Hepatocyte (in vitro differentiated cells): Measurements from ENCODE around the gene GPSM3. TPM values are rescaled to one million over a fixed set of nuclear protein-coding genes. Genes with fewer than 3 reads are reported as not detected.

Experiments used
- DNase-seq: peaks from one replicate; pipeline ENCODE4 v3.0.0-alpha.2; 2016; ENCODE audit warnings: low spot score
- H2AFZ ChIP-seq: fragments of 200-600 bp; sonication (generic); 2 replicates; pipeline ENCODE4 v1.6.0; 2016; ENCODE audit warnings: antibody characterized with exemption, mild to moderate bottlenecking
- H3K27ac ChIP-seq: fragments of 200-600 bp; sonication (generic); 2 replicates; pipeline ENCODE4 v1.5.1; 2016; ENCODE audit warnings: mild to moderate bottlenecking
- H3K27me3 ChIP-seq: fragments of 200-600 bp; sonication (generic); 2 replicates; pipeline ENCODE4 v1.6.1; 2016
- H3K36me3 ChIP-seq: fragments of 200-600 bp; sonication (generic); replicated peaks from 2 replicates; pipeline ENCODE4 v1.5.1; 2016; ENCODE audit warnings: low read depth; ENCODE audit not compliant: insufficient read depth
- H3K4me1 ChIP-seq: fragments of 200-600 bp; sonication (generic); 2 replicates; pipeline ENCODE4 v1.5.1; 2016; ENCODE audit warnings: mild to moderate bottlenecking, moderate library complexity; ENCODE audit not compliant: insufficient read depth
- H3K4me2 ChIP-seq: fragments of 200-600 bp; sonication (generic); 2 replicates; pipeline ENCODE4 v1.6.0; 2016
- H3K4me3 ChIP-seq: fragments of 200-600 bp; sonication (generic); 2 replicates; pipeline ENCODE4 v1.5.1; 2016; ENCODE audit warnings: mild to moderate bottlenecking
- H3K79me2 ChIP-seq: fragments of 200-600 bp; sonication (generic); 2 replicates; pipeline ENCODE4 v1.6.0; 2017; ENCODE audit warnings: mild to moderate bottlenecking
- H3K9me2 ChIP-seq: fragments of 200-600 bp; sonication (generic); replicated peaks from 2 replicates; pipeline ENCODE4 v1.6.0; 2017; ENCODE audit warnings: mild to moderate bottlenecking; ENCODE audit not compliant: insufficient read depth
- H3K9me3 ChIP-seq: fragments of 200-600 bp; sonication (generic); 2 replicates; pipeline ENCODE4 v1.5.1; 2016; ENCODE audit warnings: low read depth, mild to moderate bottlenecking
- H4K20me1 ChIP-seq: fragments of 200-600 bp; sonication (generic); 2 replicates; pipeline ENCODE4 v1.6.0; 2016; ENCODE audit warnings: mild to moderate bottlenecking; ENCODE audit not compliant: insufficient read depth, poor library complexity, severe bottlenecking
- CTCF ChIP-seq: fragments of 200-600 bp; sonication (generic); IDR thresholded peaks from 2 replicates; pipeline ENCODE4 v1.5.1; 2016; ENCODE audit warnings: antibody characterized with exemption, mild to moderate bottlenecking; ENCODE audit not compliant: poor library complexity
- EZH2 ChIP-seq: fragments of 200-600 bp; sonication (generic); IDR thresholded peaks from 2 replicates; pipeline ENCODE4 v1.6.1; 2016; ENCODE audit warnings: antibody characterized with exemption, mild to moderate bottlenecking, borderline replicate concordance
- EZH2phosphoT487 ChIP-seq: fragments of 200-600 bp; sonication (generic); IDR thresholded peaks from one replicate; pipeline ENCODE4 v1.6.1; 2018; ENCODE audit warnings: antibody characterized with exemption, mild to moderate bottlenecking, low read depth, moderate library complexity; ENCODE audit not compliant: unreplicated experiment, severe bottlenecking
- WGBS: methylation state at CpG from one replicate; pipeline ENCODE4 v1.1.6; 2016; ENCODE audit warnings: low lambda C conversion rate; ENCODE audit errors: missing lambda C conversion rate; 5-methylcytosine and 5-hydroxymethylcytosine counted together
- polyA plus RNA-seq: library from polyadenylated mRNA; unstranded; fragments of >200 nt; fragmentation: Nextera tagmentation; extraction: Ambion mirVana; gene quantifications from 2 replicates; pipeline ENCODE4 v1.2.1, GENCODE V29; 2016
- total RNA-seq: library from RNA; depleted of rRNA; stranded (reverse); fragments of >200 nt; gene quantifications from 2 replicates; pipeline ENCODE4 v1.2.3, GENCODE V29; 2014

Gene GPSM3
- total and polyA plus RNA-seq, 2 experiments from 2014 or later: 3.4 to 4.3 TPM

GRCh38 chr6:32167154-32167760 lies 25.2 kb downstream of the GPSM3 start:
- peak overlapping the region; percentile 67 for H3K27ac ChIP-seq
- WGBS: 86% methylated on average over 32 of the region's 32 CpGs

GRCh38 chr6:32166411-32167061 lies 25.9 kb downstream of the GPSM3 start:
- Histone ChIP-seq H3K36me3 (no peaks in the 10 kb centered on the region), H3K9me2 (no peaks in the 10 kb centered on the region), H3K9me3 (no peaks in the 10 kb centered on the region), H4K20me1 (no peaks in the 10 kb centered on the region), H3K4me3 (no peak overlapping the region), H3K79me2 (peaks cover 5% of the 10 kb centered on the region), H3K27me3 (no peaks in the 10 kb centered on the region), H3K4me2 (no peak overlapping the region), H3K27ac (peak overlapping the region; percentile 27), H3K4me1 (peaks cover 5% of the 10 kb centered on the region), H2AFZ (no peak overlapping the region)
- WGBS: 97% methylated on average over 25 of the region's 30 CpGs
- DNase-seq: no peak
- TF ChIP-seq EZH2 (no peak), CTCF (no peak), EZH2phosphoT487 (no peak)

More at GRCh38 chr6:32167154-32167760, 25.2 kb downstream of the GPSM3 start:
- H4K20me1 ChIP-seq: no peaks in the 10 kb centered on the region
- H3K36me3 ChIP-seq: no peaks in the 10 kb centered on the region
- DNase-seq: no peak
- TF ChIP-seq CTCF: no peak
- TF ChIP-seq EZH2: no peak
- TF ChIP-seq EZH2phosphoT487: no peak
- H3K9me3 ChIP-seq: no peaks in the 10 kb centered on the region
- H3K4me1 ChIP-seq: peaks cover 5% of the 10 kb centered on the region
- H3K27me3 ChIP-seq: no peaks in the 10 kb centered on the region
- no peak overlapping the region for H2AFZ ChIP-seq
- H3K79me2 ChIP-seq: peaks cover 12% of the 10 kb centered on the region
- H3K9me2 ChIP-seq: no peaks in the 10 kb centered on the region
- H3K4me2 ChIP-seq: no peak overlapping the region
- no peak overlapping the region for H3K4me3 ChIP-seq

- peaks cover 5% of the 10 kb centered on the region for H3K4me1 ChIP-seq
- H4K20me1 ChIP-seq: no peaks in the 10 kb centered on the region
- H3K36me3 ChIP-seq: no peaks in the 10 kb centered on the region
- no peak within 1 kb of the TSS for H3K27ac ChIP-seq
- TF ChIP-seq CTCF (no peak), EZH2phosphoT487 (no peak), EZH2 (no peak)
- no peaks in the 10 kb centered on the region for H3K79me2 ChIP-seq
- no peak for DNase-seq
- no peaks in the 10 kb centered on the region for H3K27me3 ChIP-seq
- H3K4me2 ChIP-seq: no peak within 1 kb of the TSS
- no peaks in the 10 kb centered on the region for H3K9me2 ChIP-seq
- H3K9me3 ChIP-seq: no peaks in the 10 kb centered on the region
- no peak within 1 kb of the TSS for H3K4me3 ChIP-seq
- H2AFZ ChIP-seq: no peak within 1 kb of the TSS
These were observed 28.1 kb downstream of the GPSM3 start, which contains the start of gene EGFL8 for GRCh38 chr6:32164295-32164694. Gene EGFL8, plus strand, starts transcription at chr6:32164595. Its CDS starts 1,571 bp downstream, at chr6:32166166.
